H9 (cell line): ENCODE results near the gene HYDIN. TPM values are rescaled to one million over a fixed set of nuclear protein-coding genes. Genes with fewer than 3 reads are reported as not detected.

ENCODE experiments used
- DNase-seq: peaks from one replicate; pipeline ENCODE4 v3.0.0-alpha.2; 2017
- H2AFZ ChIP-seq: one replicate; pipeline ENCODE4 v1.6.1; 2013; ENCODE audit warnings: mild to moderate bottlenecking, low read length, control low read depth, moderate library complexity
- H2AK5ac ChIP-seq: 2 replicates; pipeline ENCODE4 v1.6.1; 2013; ENCODE audit warnings: low read length, control low read depth, mixed read lengths; ENCODE audit not compliant: insufficient read length
- H2BK120ac ChIP-seq: one replicate; pipeline ENCODE4 v1.6.1; 2013; ENCODE audit warnings: low read depth, mild to moderate bottlenecking, low read length, control low read depth, inconsistent platforms; ENCODE audit not compliant: poor library complexity, severe bottlenecking
- H2BK12ac ChIP-seq: 2 replicates; pipeline ENCODE4 v1.6.1; 2013; ENCODE audit warnings: low read length, control low read depth, mixed read lengths, low read depth; ENCODE audit not compliant: insufficient read length
- H2BK15ac ChIP-seq: 2 replicates; pipeline ENCODE4 v1.6.1; 2013; ENCODE audit warnings: low read depth, low read length, control low read depth
- H2BK20ac ChIP-seq: one replicate; pipeline ENCODE4 v1.6.1; 2013; ENCODE audit warnings: low read depth, mild to moderate bottlenecking, low read length, control low read depth, inconsistent platforms; ENCODE audit not compliant: poor library complexity, severe bottlenecking
- H2BK5ac ChIP-seq: 2 replicates; pipeline ENCODE4 v1.6.1; 2013; ENCODE audit warnings: low read length, control low read depth, mixed read lengths; ENCODE audit not compliant: insufficient read length
- H3K14ac ChIP-seq: 2 replicates; pipeline ENCODE4 v1.6.1; 2013; ENCODE audit warnings: low read length, control low read depth; ENCODE audit not compliant: insufficient read depth
- H3K18ac ChIP-seq: 2 replicates; pipeline ENCODE4 v1.6.1; 2013; ENCODE audit warnings: low read depth, mild to moderate bottlenecking, mixed read lengths, low read length, control low read depth; ENCODE audit not compliant: insufficient read length
- H3K23ac ChIP-seq: 2 replicates; pipeline ENCODE4 v1.6.1; 2013; ENCODE audit warnings: low read length, control low read depth, mixed read lengths, low read depth; ENCODE audit not compliant: insufficient read length
- H3K23me2 ChIP-seq: 2 replicates; pipeline ENCODE4 v1.6.1; 2013; ENCODE audit warnings: low read depth, mild to moderate bottlenecking, mixed read lengths, low read length, control low read depth; ENCODE audit not compliant: insufficient read length, poor library complexity, severe bottlenecking
- H3K27ac ChIP-seq: 2 replicates; pipeline ENCODE4 v1.5.1; 2013; ENCODE audit warnings: low read length, control low read depth, mixed read lengths, low read depth; ENCODE audit not compliant: insufficient read length
- H3K27me3 ChIP-seq: 2 replicates; pipeline ENCODE4 v1.6.1; 2013; ENCODE audit warnings: low read length, control low read depth, inconsistent platforms; ENCODE audit not compliant: insufficient read depth
- H3K4ac ChIP-seq: 2 replicates; pipeline ENCODE4 v1.6.1; 2013; ENCODE audit warnings: low read depth, mild to moderate bottlenecking, control low read depth, inconsistent platforms, low read length, moderate library complexity
- H3K4me1 ChIP-seq: 2 replicates; pipeline ENCODE4 v1.6.1; 2013; ENCODE audit warnings: low read length, control low read depth, inconsistent platforms; ENCODE audit not compliant: insufficient read depth
- H3K4me2 ChIP-seq: 2 replicates; pipeline ENCODE4 v1.6.1; 2013; ENCODE audit warnings: low read length, control low read depth, mixed read lengths; ENCODE audit not compliant: insufficient read length, insufficient read depth
- H3K56ac ChIP-seq: 2 replicates; pipeline ENCODE4 v1.6.1; 2013; ENCODE audit warnings: low read depth, mild to moderate bottlenecking, mixed read lengths, low read length, control low read depth; ENCODE audit not compliant: insufficient read length
- H3K79me1 ChIP-seq: 2 replicates; pipeline ENCODE4 v1.6.1; 2013; ENCODE audit warnings: low read depth, mild to moderate bottlenecking, moderate library complexity, low read length, control low read depth, inconsistent platforms; ENCODE audit not compliant: insufficient read depth, poor library complexity, severe bottlenecking
- H3K79me2 ChIP-seq: 2 replicates; pipeline ENCODE4 v1.6.1; 2013; ENCODE audit warnings: low read length, control low read depth, inconsistent platforms; ENCODE audit not compliant: insufficient read depth
- H3K9ac ChIP-seq: 2 replicates; pipeline ENCODE4 v1.6.1; 2013; ENCODE audit warnings: low read length, control low read depth, mixed read lengths; ENCODE audit not compliant: insufficient read length; ENCODE audit errors: extremely low read depth
- H3K9me3 ChIP-seq: one replicate; pipeline ENCODE4 v1.6.1; 2013; ENCODE audit warnings: low read depth, low read length, inconsistent platforms; ENCODE audit not compliant: control insufficient read depth
- H3T11ph ChIP-seq: one replicate; pipeline ENCODE4 v1.6.1; 2013; ENCODE audit warnings: mild to moderate bottlenecking, low read length, control low read depth, inconsistent platforms
- H4K20me1 ChIP-seq: one replicate; pipeline ENCODE4 v1.6.1; 2013; ENCODE audit not compliant: control insufficient read depth, insufficient read length, insufficient read depth
- H4K5ac ChIP-seq: 2 replicates; pipeline ENCODE4 v1.6.1; 2013; ENCODE audit warnings: low read depth, mild to moderate bottlenecking, mixed read lengths, low read length, control low read depth; ENCODE audit not compliant: insufficient read length
- H4K8ac ChIP-seq: replicated peaks from 2 replicates; pipeline ENCODE4 v1.6.1; 2013; ENCODE audit warnings: low read length, control low read depth, mixed read lengths, low read depth; ENCODE audit not compliant: insufficient read length
- H4K91ac ChIP-seq: 2 replicates; pipeline ENCODE4 v1.6.1; 2013; ENCODE audit warnings: low read depth, mild to moderate bottlenecking, moderate library complexity, mixed read lengths, low read length, control low read depth; ENCODE audit not compliant: insufficient read length
- H3K27ac Mint-ChIP-seq, 3 experiments: 2 replicates in 2 of 3; 3 replicates in 1 of 3; pipeline ENCODE4 v1.8.0; 2020 to 2021; ENCODE audit warnings: mixed read lengths in 3 of 3, mild to moderate bottlenecking in 1 of 3, moderate library complexity in 1 of 3
- H3K27me3 Mint-ChIP-seq: 2 replicates; pipeline ENCODE4 v1.8.0; 2021; ENCODE audit warnings: low read depth, mild to moderate bottlenecking, moderate library complexity, mixed read lengths
- H3K36me3 Mint-ChIP-seq, 3 experiments: 2 replicates in 2 of 3; 3 replicates in 1 of 3; pipeline ENCODE4 v1.8.0; 2020 to 2021; ENCODE audit warnings: low read depth in 3 of 3, mixed read lengths in 3 of 3; ENCODE audit not compliant: insufficient read depth in 1 of 3
- H3K4me1 Mint-ChIP-seq, 2 experiments: 2 replicates each; pipeline ENCODE4 v1.8.0; 2020; ENCODE audit warnings: mixed read lengths in 2 of 2
- H3K4me3 Mint-ChIP-seq, 2 experiments: 2 replicates in 1 of 2; 3 replicates in 1 of 2; pipeline ENCODE4 v1.8.0; 2020 to 2021; ENCODE audit warnings: mild to moderate bottlenecking in 2 of 2, mixed read lengths in 2 of 2, moderate library complexity in 1 of 2
- H3K9me3 Mint-ChIP-seq, 2 experiments: 2 replicates in 1 of 2; 3 replicates in 1 of 2; pipeline ENCODE4 v1.8.0; 2020; ENCODE audit warnings: mild to moderate bottlenecking in 2 of 2, mixed read lengths in 2 of 2, moderate library complexity in 1 of 2
- CTCF ChIP-seq: fragments of 200-600 bp; sonication (generic); conservative IDR thresholded peaks from 3 replicates; pipeline ENCODE4 v1.8.0; 2021; ENCODE audit warnings: antibody characterized with exemption, mild to moderate bottlenecking
- WGBS: extraction: QIAGEN DNeasy Blood & Tissue Kit; methylation state at CpG from one replicate; pipeline ENCODE4 v1.1.7; 2013; ENCODE audit warnings: missing lambda C conversion rate, low lambda C conversion rate, mixed read lengths; ENCODE audit not compliant: insufficient read length; ENCODE audit errors: extremely low coverage; 5-methylcytosine and 5-hydroxymethylcytosine counted together
- total RNA-seq: library from RNA; stranded (reverse); gene quantifications from 2 replicates; pipeline ENCODE4 v1.2.1, GENCODE V29; 2021

Gene HYDIN
- total RNA-seq, 1 experiment from 2014 or later, result 1.7 TPM

DNA sequence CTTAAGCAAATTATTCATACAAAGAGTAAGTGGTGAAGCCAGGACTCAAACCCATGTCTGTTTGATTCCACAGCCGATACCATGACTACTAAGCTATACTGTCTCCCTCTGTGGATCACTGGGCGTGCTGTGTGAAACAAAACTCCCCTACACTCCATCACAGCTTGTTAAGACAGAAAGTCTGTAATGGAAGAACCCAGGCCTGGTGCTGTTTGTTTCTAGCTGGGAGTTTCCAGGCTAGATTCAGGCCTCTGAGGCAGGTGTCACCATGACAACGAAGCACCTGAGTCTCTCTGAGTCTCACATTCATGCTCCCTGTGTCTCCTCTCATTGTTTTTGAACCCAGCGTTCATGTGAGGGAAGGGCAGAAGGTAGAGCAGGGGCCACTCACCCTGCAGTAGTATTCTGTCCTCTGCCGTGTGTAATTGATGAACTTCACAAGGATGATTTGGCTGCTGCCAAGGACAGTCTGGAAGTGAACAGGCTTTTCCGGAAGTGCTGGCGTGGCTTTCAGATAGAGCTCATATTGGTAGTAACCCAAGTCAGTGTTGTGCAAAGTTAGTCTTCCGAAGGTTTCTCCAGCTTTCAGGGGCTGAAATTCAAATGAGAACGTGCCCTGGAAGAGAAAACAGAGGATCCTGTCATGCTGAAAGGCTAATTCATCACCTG is 421.0 kb downstream of the HYDIN start:
- H2BK20ac ChIP-seq, result no peak overlapping the region
- TF ChIP-seq CTCF, result no peak
- no peak overlapping the region for H3K23ac ChIP-seq
- Mint-ChIP-seq H3K4me3 (no peak overlapping the region), H3K36me3 (no peaks in the 10 kb centered on the region), H3K27ac (0 out of 7 replicates have a peak overlapping the region, but pooled peaks of 1 of the 3 experiments have one; percentile 68), H3K4me1 (0 out of 4 replicates have a peak, but pooled peaks cover 0 to 3% of the 10 kb centered on the region in 2 experiments), H3K9me3 (no peaks in the 10 kb centered on the region), H3K27me3 (peaks cover 44% of the 10 kb centered on the region)
- no peak overlapping the region for H3T11ph ChIP-seq
- H3K18ac ChIP-seq, result no peak overlapping the region
- H4K91ac ChIP-seq, result no peak overlapping the region
- H3K9me3 ChIP-seq, result no peaks in the 10 kb centered on the region
- no peak overlapping the region for H2AK5ac ChIP-seq
- H3K79me1 ChIP-seq, result no peaks in the 10 kb centered on the region
- no peaks in the 10 kb centered on the region for H3K4me1 ChIP-seq
- H3K27me3 ChIP-seq, result no peaks in the 10 kb centered on the region
- no peak overlapping the region for H3K14ac ChIP-seq
- no peak overlapping the region for H3K4me2 ChIP-seq
- H2BK120ac ChIP-seq, result no peak overlapping the region
- H2BK15ac ChIP-seq, result no peak overlapping the region
- DNase-seq, result peak; percentile 17
- H4K5ac ChIP-seq, result no peak overlapping the region
- no peaks in the 10 kb centered on the region for H3K23me2 ChIP-seq
- no peaks in the 10 kb centered on the region for H4K20me1 ChIP-seq
- no peak overlapping the region for H2BK5ac ChIP-seq
- no peak overlapping the region for H3K4ac ChIP-seq
- H3K27ac ChIP-seq, result no peak overlapping the region
- WGBS, result no CpG with 5 or more reads among the region's 9 CpGs
- H2BK12ac ChIP-seq, result no peak overlapping the region
- H3K56ac ChIP-seq, result no peak overlapping the region
- no peak overlapping the region for H4K8ac ChIP-seq
- no peak overlapping the region for H3K9ac ChIP-seq
- H3K79me2 ChIP-seq, result no peaks in the 10 kb centered on the region
- no peak overlapping the region for H2AFZ ChIP-seq
